WTC11 (cell line): ENCODE results near the gene CDC20B. TPM values are rescaled to one million over a fixed set of nuclear protein-coding genes. Genes with fewer than 3 reads are reported as not detected.

Experiments
- ATAC-seq: fragments of 200-7000 bp; cut with Tn5 transposase; 2 replicates; pipeline ENCODE4 v1.10.0; 2021; ENCODE audit warnings: mild to moderate bottlenecking, moderate library complexity
- CTCF ChIA-PET: fragments of 300-600 bp; sonication (Branson Sonifier 250); formaldehyde crosslinking; loops from one replicate; lab custom pipeline; 2021; ENCODE audit warnings: antibody characterized with exemption; lab: Charles Lee
- POLR2A ChIA-PET: fragments of 350-600 bp; sonication (Branson Sonifier 250); formaldehyde crosslinking; loops from one replicate; lab custom pipeline; 2021; ENCODE audit warnings: antibody characterized with exemption; lab: Charles Lee
- DNase-seq: peaks from one replicate; pipeline ENCODE4 v3.0.0; 2021; ENCODE audit warnings: low spot score
- H3K27ac Mint-ChIP-seq: 2 replicates; pipeline ENCODE4 v1.8.0; 2021; ENCODE audit warnings: mixed read lengths
- H3K27me3 Mint-ChIP-seq: 2 replicates; pipeline ENCODE4 v1.8.0; 2021; ENCODE audit warnings: low read depth, mild to moderate bottlenecking, moderate library complexity, mixed read lengths
- H3K36me3 Mint-ChIP-seq: 2 replicates; pipeline ENCODE4 v1.8.0; 2021; ENCODE audit warnings: mixed read lengths
- H3K4me1 Mint-ChIP-seq: 2 replicates; pipeline ENCODE4 v1.8.0; 2022; ENCODE audit warnings: mixed read lengths
- H3K4me3 Mint-ChIP-seq: 2 replicates; pipeline ENCODE4 v1.8.0; 2021; ENCODE audit warnings: mild to moderate bottlenecking, moderate library complexity, mixed read lengths
- H3K9me3 Mint-ChIP-seq: 2 replicates; pipeline ENCODE4 v1.8.0; 2021; ENCODE audit warnings: mixed read lengths
- CBFB ChIP-seq: sonication (generic); formaldehyde crosslinking; IDR thresholded peaks from 2 replicates; pipeline ENCODE4 v1.8.1; 2022; ENCODE audit warnings: mild to moderate bottlenecking, low read depth, missing genetic modification reagents
- CREB1 ChIP-seq: sonication (generic); formaldehyde crosslinking; IDR thresholded peaks from 2 replicates; pipeline ENCODE4 v1.8.0; 2023; ENCODE audit warnings: mild to moderate bottlenecking, missing genetic modification reagents
- E2F5 ChIP-seq: sonication (generic); formaldehyde crosslinking; IDR thresholded peaks from 2 replicates; pipeline ENCODE4 v1.8.1; 2022; ENCODE audit warnings: mild to moderate bottlenecking, moderate library complexity, missing genetic modification reagents
- EMX1 ChIP-seq: fragments of 250-450 bp; sonication (Bioruptor Pico); IDR thresholded peaks from 2 replicates; pipeline ENCODE4 v1.8.0; 2021; ENCODE audit warnings: mild to moderate bottlenecking
- FOXK1 ChIP-seq: sonication (generic); formaldehyde crosslinking; IDR thresholded peaks from 2 replicates; pipeline ENCODE4 v1.8.0; 2022; ENCODE audit warnings: mild to moderate bottlenecking, moderate library complexity, missing genetic modification reagents
- FOXP1 ChIP-seq: sonication (generic); formaldehyde crosslinking; IDR thresholded peaks from 2 replicates; pipeline ENCODE4 v1.8.0; 2022; ENCODE audit warnings: missing genetic modification reagents, mild to moderate bottlenecking, moderate library complexity, borderline replicate concordance
- FOXP4 ChIP-seq: sonication (generic); formaldehyde crosslinking; IDR thresholded peaks from 2 replicates; pipeline ENCODE4 v1.8.0; 2022; ENCODE audit warnings: mild to moderate bottlenecking, missing genetic modification reagents
- JAZF1 ChIP-seq: fragments of 250-450 bp; sonication (Bioruptor Pico); IDR thresholded peaks from 2 replicates; pipeline ENCODE4 v1.9.0; 2021; ENCODE audit warnings: moderate library complexity, mild to moderate bottlenecking, inconsistent platforms
- JUN ChIP-seq: sonication (generic); formaldehyde crosslinking; IDR thresholded peaks from 2 replicates; pipeline ENCODE4 v1.8.0; 2023; ENCODE audit warnings: mild to moderate bottlenecking, missing genetic modification reagents
- KAT7 ChIP-seq: sonication (generic); formaldehyde crosslinking; IDR thresholded peaks from 2 replicates; pipeline ENCODE4 v1.8.1; 2023; ENCODE audit warnings: missing genetic modification reagents, mild to moderate bottlenecking, borderline replicate concordance
- MAX ChIP-seq: sonication (generic); formaldehyde crosslinking; IDR thresholded peaks from 2 replicates; pipeline ENCODE4 v1.8.0; 2022; ENCODE audit warnings: mild to moderate bottlenecking, missing genetic modification reagents
- NFE2L1 ChIP-seq: sonication (generic); formaldehyde crosslinking; IDR thresholded peaks from 2 replicates; pipeline ENCODE4 v1.8.1; 2023; ENCODE audit warnings: missing genetic modification reagents
- NFYB ChIP-seq: sonication (generic); formaldehyde crosslinking; conservative IDR thresholded peaks from 2 replicates; pipeline ENCODE4 v1.8.0; 2022; ENCODE audit warnings: low read depth, missing genetic modification reagents
- NR2C2 ChIP-seq: sonication (generic); formaldehyde crosslinking; IDR thresholded peaks from 2 replicates; pipeline ENCODE4 v1.8.0; 2022; ENCODE audit warnings: mild to moderate bottlenecking, missing genetic modification reagents
- RELA ChIP-seq: sonication (generic); formaldehyde crosslinking; IDR thresholded peaks from 2 replicates; pipeline ENCODE4 v1.8.1; 2022; ENCODE audit warnings: missing genetic modification reagents, mild to moderate bottlenecking, borderline replicate concordance
- SMAD3 ChIP-seq: sonication (generic); formaldehyde crosslinking; IDR thresholded peaks from 2 replicates; pipeline ENCODE4 v1.8.0; 2022; ENCODE audit warnings: missing genetic modification reagents, mild to moderate bottlenecking, borderline replicate concordance
- SP1 ChIP-seq: sonication (generic); formaldehyde crosslinking; conservative IDR thresholded peaks from 2 replicates; pipeline ENCODE4 v1.8.1; 2022; ENCODE audit warnings: missing genetic modification reagents
- TEAD1 ChIP-seq: sonication (generic); formaldehyde crosslinking; IDR thresholded peaks from 2 replicates; pipeline ENCODE4 v1.8.0; 2022; ENCODE audit warnings: mild to moderate bottlenecking, missing genetic modification reagents
- ZNF263 ChIP-seq: sonication (generic); formaldehyde crosslinking; IDR thresholded peaks from 2 replicates; pipeline ENCODE4 v1.8.1; 2022; ENCODE audit warnings: low read depth, mild to moderate bottlenecking, moderate library complexity, missing genetic modification reagents
- ZNF416 ChIP-seq: fragments of 250-450 bp; sonication (Bioruptor Pico); IDR thresholded peaks from 2 replicates; pipeline ENCODE4 v1.9.0; 2021; ENCODE audit warnings: mild to moderate bottlenecking, inconsistent platforms
- ZNF423 ChIP-seq: fragments of 250-450 bp; sonication (Bioruptor Pico); IDR thresholded peaks from 2 replicates; pipeline ENCODE4 v2.1.2; 2022; ENCODE audit warnings: mild to moderate bottlenecking, moderate library complexity
- ZNF425 ChIP-seq: fragments of 250-450 bp; sonication (Bioruptor Pico); conservative IDR thresholded peaks from 2 replicates; pipeline ENCODE4 v1.9.0; 2021; ENCODE audit warnings: mild to moderate bottlenecking
- total RNA-seq: library from RNA; stranded (reverse); gene quantifications from 3 replicates; pipeline ENCODE4 v1.2.3, GENCODE V29; 2021
- TF ChIP-seq, protein P1 (sequence below): sonication (generic); formaldehyde crosslinking; IDR thresholded peaks from 2 replicates; pipeline ENCODE4 v1.8.1; 2022; ENCODE audit warnings: low read depth, mild to moderate bottlenecking, moderate library complexity, missing genetic modification reagents, borderline replicate concordance
- TF ChIP-seq, protein P2 (sequence below): sonication (generic); formaldehyde crosslinking; IDR thresholded peaks from 2 replicates; pipeline ENCODE4 v1.8.1; 2023; ENCODE audit warnings: mild to moderate bottlenecking, moderate library complexity, missing genetic modification reagents
- TF ChIP-seq, protein P3 (sequence below): sonication (generic); formaldehyde crosslinking; IDR thresholded peaks from 2 replicates; pipeline ENCODE4 v1.8.0; 2022; ENCODE audit warnings: mild to moderate bottlenecking, missing genetic modification reagents
- TF ChIP-seq, protein P4 (sequence below): fragments of 250-450 bp; sonication (Bioruptor Pico); IDR thresholded peaks from 2 replicates; pipeline ENCODE4 v1.9.0; 2021; ENCODE audit warnings: moderate library complexity, mild to moderate bottlenecking, inconsistent platforms, borderline replicate concordance
- TF ChIP-seq, protein P5 (sequence below): sonication (generic); formaldehyde crosslinking; IDR thresholded peaks from 2 replicates; pipeline ENCODE4 v1.8.1; 2023; ENCODE audit warnings: mild to moderate bottlenecking, missing genetic modification reagents, moderate library complexity

CDC20B gene
- total RNA-seq, 1 experiment from 2014 or later, result not detected

DNA sequence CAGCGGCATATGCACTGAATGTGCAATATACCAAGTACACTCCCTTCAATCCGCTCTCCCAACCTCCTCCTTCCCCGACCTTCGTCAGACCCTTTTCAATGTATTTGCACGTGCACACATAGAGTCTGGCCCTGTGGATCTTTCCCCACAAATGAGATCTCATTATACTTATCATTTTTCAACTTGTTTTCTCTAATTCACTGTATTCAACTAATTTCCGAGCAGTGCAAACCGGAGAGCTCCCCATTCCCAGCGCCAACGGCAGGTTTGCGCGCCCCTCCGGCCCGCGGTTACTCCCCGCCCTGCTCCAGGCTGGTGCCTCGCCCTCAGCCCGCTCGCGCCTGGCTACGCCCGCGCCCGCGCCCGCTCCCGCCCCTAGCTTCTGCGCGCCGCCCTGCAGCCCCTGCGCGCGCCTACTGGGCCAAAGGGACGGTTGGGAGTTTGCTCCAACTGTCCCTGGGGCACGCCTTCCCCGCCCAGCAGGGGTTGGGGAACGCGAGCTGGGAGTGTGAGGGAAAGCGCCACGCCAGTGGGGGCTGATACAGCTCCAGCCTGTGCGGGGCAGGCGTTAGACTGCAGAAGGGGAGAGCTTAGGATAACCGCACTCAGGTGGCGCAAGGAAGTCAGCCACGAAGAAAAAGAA is 3.3 kb upstream of the CDC20B start:
- POLR2A ChIA-PET, result interaction anchor here (1.2 to 1.6 kb wide), 2 partner anchors 16 to 55 kb away, joined by 3 to 7 read pairs; partner anchors contain the start of gene GPX8
- no peaks in the 10 kb centered on the region for H3K36me3 Mint-ChIP-seq
- H3K9me3 Mint-ChIP-seq, result no peaks in the 10 kb centered on the region
- H3K4me3 Mint-ChIP-seq, result peak overlapping the region; percentile 76
- ATAC-seq, result peak; percentile 90
- no peak overlapping the region for H3K27ac Mint-ChIP-seq
- peaks cover 98% of the 10 kb centered on the region for H3K27me3 Mint-ChIP-seq
- H3K4me1 Mint-ChIP-seq, result peaks cover 34% of the 10 kb centered on the region
- CTCF ChIA-PET, result interaction anchor here (0.6 to 2.0 kb wide), 25 partner anchors 9 to 718 kb away, joined by 3 to 35 read pairs (median 4); partner anchors contain the start of genes CCNO, GPX8 and MTREX
- peak; percentile 88 for DNase-seq
- TF ChIP-seq, protein P1, sequence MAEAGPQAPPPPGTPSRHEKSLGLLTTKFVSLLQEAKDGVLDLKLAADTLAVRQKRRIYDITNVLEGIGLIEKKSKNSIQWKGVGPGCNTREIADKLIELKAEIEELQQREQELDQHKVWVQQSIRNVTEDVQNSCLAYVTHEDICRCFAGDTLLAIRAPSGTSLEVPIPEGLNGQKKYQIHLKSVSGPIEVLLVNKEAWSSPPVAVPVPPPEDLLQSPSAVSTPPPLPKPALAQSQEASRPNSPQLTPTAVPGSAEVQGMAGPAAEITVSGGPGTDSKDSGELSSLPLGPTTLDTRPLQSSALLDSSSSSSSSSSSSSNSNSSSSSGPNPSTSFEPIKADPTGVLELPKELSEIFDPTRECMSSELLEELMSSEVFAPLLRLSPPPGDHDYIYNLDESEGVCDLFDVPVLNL, result no peak
- TF ChIP-seq SMAD3 (no peak), EMX1 (CRISPR knock-in tag) (no peak), NFYB (CRISPR knock-in tag) (0 out of 2 replicates have a peak, but pooled peaks have one; percentile 14), NFE2L1 (no peak; the same call in 1 of the 2 replicates), FOXK1 (CRISPR knock-in tag) (peak; percentile 45; the same call in 1 of the 2 replicates), JAZF1 (CRISPR knock-in tag) (no peak), ZNF425 (no peak), NR2C2 (no peak), JUN (no peak), ZNF423 (CRISPR knock-in tag) (no peak), ZNF416 (CRISPR knock-in tag) (no peak), MAX (peak; percentile 72), FOXP4 (peak; percentile 67), RELA (CRISPR knock-in tag) (no peak), ZNF263 (CRISPR knock-in tag) (no peak), TEAD1 (peak; percentile 15; the same call in 1 of the 2 replicates), E2F5 (CRISPR knock-in tag) (peak; percentile 87), SP1 (CRISPR knock-in tag) (peak; percentile 62; the same call in 1 of the 2 replicates), CBFB (CRISPR knock-in tag) (no peak), KAT7 (CRISPR knock-in tag) (0 out of 2 replicates have a peak, but pooled peaks have one; percentile 76), CREB1 (CRISPR knock-in tag) (no peak), FOXP1 (CRISPR knock-in tag) (peak; percentile 51; the same call in 1 of the 2 replicates)
- TF ChIP-seq, protein P2, sequence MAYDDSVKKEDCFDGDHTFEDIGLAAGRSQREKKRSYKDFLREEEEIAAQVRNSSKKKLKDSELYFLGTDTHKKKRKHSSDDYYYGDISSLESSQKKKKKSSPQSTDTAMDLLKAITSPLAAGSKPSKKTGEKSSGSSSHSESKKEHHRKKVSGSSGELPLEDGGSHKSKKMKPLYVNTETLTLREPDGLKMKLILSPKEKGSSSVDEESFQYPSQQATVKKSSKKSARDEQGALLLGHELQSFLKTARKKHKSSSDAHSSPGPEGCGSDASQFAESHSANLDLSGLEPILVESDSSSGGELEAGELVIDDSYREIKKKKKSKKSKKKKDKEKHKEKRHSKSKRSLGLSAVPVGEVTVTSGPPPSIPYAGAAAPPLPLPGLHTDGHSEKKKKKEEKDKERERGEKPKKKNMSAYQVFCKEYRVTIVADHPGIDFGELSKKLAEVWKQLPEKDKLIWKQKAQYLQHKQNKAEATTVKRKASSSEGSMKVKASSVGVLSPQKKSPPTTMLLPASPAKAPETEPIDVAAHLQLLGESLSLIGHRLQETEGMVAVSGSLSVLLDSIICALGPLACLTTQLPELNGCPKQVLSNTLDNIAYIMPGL (CRISPR knock-in tag), result 0 out of 2 replicates have a peak, but pooled peaks have one; percentile 57
- TF ChIP-seq, protein P3, sequence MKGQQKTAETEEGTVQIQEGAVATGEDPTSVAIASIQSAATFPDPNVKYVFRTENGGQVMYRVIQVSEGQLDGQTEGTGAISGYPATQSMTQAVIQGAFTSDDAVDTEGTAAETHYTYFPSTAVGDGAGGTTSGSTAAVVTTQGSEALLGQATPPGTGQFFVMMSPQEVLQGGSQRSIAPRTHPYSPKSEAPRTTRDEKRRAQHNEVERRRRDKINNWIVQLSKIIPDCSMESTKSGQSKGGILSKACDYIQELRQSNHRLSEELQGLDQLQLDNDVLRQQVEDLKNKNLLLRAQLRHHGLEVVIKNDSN (CRISPR knock-in tag), result no peak
- TF ChIP-seq, protein P4, sequence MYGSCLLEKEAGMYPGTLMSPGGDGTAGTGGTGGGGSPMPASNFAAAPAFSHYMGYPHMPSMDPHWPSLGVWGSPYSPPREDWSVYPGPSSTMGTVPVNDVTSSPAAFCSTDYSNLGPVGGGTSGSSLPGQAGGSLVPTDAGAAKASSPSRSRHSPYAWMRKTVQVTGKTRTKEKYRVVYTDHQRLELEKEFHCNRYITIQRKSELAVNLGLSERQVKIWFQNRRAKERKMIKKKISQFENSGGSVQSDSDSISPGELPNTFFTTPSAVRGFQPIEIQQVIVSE (CRISPR knock-in tag), result no peak
- TF ChIP-seq, protein P5, sequence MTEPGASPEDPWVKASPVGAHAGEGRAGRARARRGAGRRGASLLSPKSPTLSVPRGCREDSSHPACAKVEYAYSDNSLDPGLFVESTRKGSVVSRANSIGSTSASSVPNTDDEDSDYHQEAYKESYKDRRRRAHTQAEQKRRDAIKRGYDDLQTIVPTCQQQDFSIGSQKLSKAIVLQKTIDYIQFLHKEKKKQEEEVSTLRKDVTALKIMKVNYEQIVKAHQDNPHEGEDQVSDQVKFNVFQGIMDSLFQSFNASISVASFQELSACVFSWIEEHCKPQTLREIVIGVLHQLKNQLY (CRISPR knock-in tag), result no peak
